ENCODE results near the gene LRRTM4.

The LRRTM4 gene

GRCh38 chr2:77284353-77284752 is 237.8 kb downstream of the LRRTM4 start:
- Histone ChIP-seq H3K27me3 (ENCODE audit: insufficient read depth, low read length) (no peaks in the 10 kb centered on the region), H2AFZ (ENCODE audit: low read length) (no peak overlapping the region), H3F3A (ENCODE audit: insufficient read depth, low read length) (no peaks in the 10 kb centered on the region), H3K36me3 (ENCODE audit: insufficient read depth, low read length) (no peaks in the 10 kb centered on the region), H3K79me2 (ENCODE audit: insufficient read depth, low read length) (no peaks in the 10 kb centered on the region), H3K4me1 (ENCODE audit: insufficient read depth, low read length, severe bottlenecking) (no peaks in the 10 kb centered on the region), H3K9me3 (ENCODE audit: low read length) (no peaks in the 10 kb centered on the region), H4K20me1 (ENCODE audit: insufficient read depth, low read length) (no peaks in the 10 kb centered on the region), H3K27ac (ENCODE audit: low read depth, low read length, poor library complexity, severe bottlenecking) (no peak overlapping the region), H3K4me3 (ENCODE audit: low read depth, low read length, poor library complexity, severe bottlenecking) (no peak overlapping the region), H3K9me2 (ENCODE audit: low read depth, low read length) (no peaks in the 10 kb centered on the region), H3K4me2 (ENCODE audit: low read length) (no peak overlapping the region), H3K9ac (ENCODE audit: low read length) (no peak overlapping the region)
- TF ChIP-seq EZH2 (IDR thresholded peaks at IDR 0.05; ENCODE audit: borderline replicate concordance, low read length) (no peak), CTCF (IDR thresholded peaks at IDR 0.05; ENCODE audit: low read length) (no peak)

- no peaks in the 10 kb centered on the region for H3K4me1 ChIP-seq (ENCODE audit: insufficient read depth, low read length, severe bottlenecking)
- no peaks in the 10 kb centered on the region for H3F3A ChIP-seq (ENCODE audit: insufficient read depth, low read length)
- no peak overlapping the region for H3K9ac ChIP-seq (ENCODE audit: low read length)
- no peaks in the 10 kb centered on the region for H4K20me1 ChIP-seq (ENCODE audit: insufficient read depth, low read length)
- no peaks in the 10 kb centered on the region for H3K9me2 ChIP-seq (ENCODE audit: low read depth, low read length)
- no peak for TF ChIP-seq EZH2 (IDR thresholded peaks at IDR 0.05; ENCODE audit: borderline replicate concordance, low read length)
- TF ChIP-seq CTCF (IDR thresholded peaks at IDR 0.05; ENCODE audit: low read length) = no peak
- no peaks in the 10 kb centered on the region for H3K36me3 ChIP-seq (ENCODE audit: insufficient read depth, low read length)
- H3K9me3 ChIP-seq (ENCODE audit: low read length) = no peaks in the 10 kb centered on the region
- H3K27me3 ChIP-seq (ENCODE audit: insufficient read depth, low read length) = no peaks in the 10 kb centered on the region
- no peaks in the 10 kb centered on the region for H3K79me2 ChIP-seq (ENCODE audit: insufficient read depth, low read length)
- H3K4me2 ChIP-seq (ENCODE audit: low read length) = no peak overlapping the region
- H3K4me3 ChIP-seq (ENCODE audit: low read depth, low read length, poor library complexity, severe bottlenecking) = no peak overlapping the region
- no peak overlapping the region for H3K27ac ChIP-seq (ENCODE audit: low read depth, low read length, poor library complexity, severe bottlenecking)
- no peak overlapping the region for H2AFZ ChIP-seq (ENCODE audit: low read length)
Observed at GRCh38 chr2:77271262-77271661, 250.9 kb downstream of the LRRTM4 start.

GRCh38 chr2:77270433-77270832 is 251.7 kb downstream of the LRRTM4 start:
- Histone ChIP-seq H3K36me3 (ENCODE audit: insufficient read depth, low read length) (no peaks in the 10 kb centered on the region), H3K27me3 (ENCODE audit: insufficient read depth, low read length) (no peaks in the 10 kb centered on the region), H2AFZ (ENCODE audit: low read length) (no peak overlapping the region), H3F3A (ENCODE audit: insufficient read depth, low read length) (no peaks in the 10 kb centered on the region), H3K27ac (ENCODE audit: low read depth, low read length, poor library complexity, severe bottlenecking) (no peak overlapping the region), H3K9me2 (ENCODE audit: low read depth, low read length) (no peaks in the 10 kb centered on the region), H4K20me1 (ENCODE audit: insufficient read depth, low read length) (no peaks in the 10 kb centered on the region), H3K4me1 (ENCODE audit: insufficient read depth, low read length, severe bottlenecking) (no peaks in the 10 kb centered on the region), H3K9me3 (ENCODE audit: low read length) (no peaks in the 10 kb centered on the region), H3K9ac (ENCODE audit: low read length) (no peak overlapping the region), H3K4me3 (ENCODE audit: low read depth, low read length, poor library complexity, severe bottlenecking) (no peak overlapping the region), H3K79me2 (ENCODE audit: insufficient read depth, low read length) (no peaks in the 10 kb centered on the region), H3K4me2 (ENCODE audit: low read length) (no peak overlapping the region)
- no peak for TF ChIP-seq CTCF (IDR thresholded peaks at IDR 0.05; ENCODE audit: low read length)
- TF ChIP-seq EZH2 (IDR thresholded peaks at IDR 0.05; ENCODE audit: borderline replicate concordance, low read length) = no peak

Data from OCI-LY1 (cell line).